Right atrium auricular region (tissue), 2 donors: ENCODE results near the gene USP48. TPM values are rescaled to one million over a fixed set of nuclear protein-coding genes. Genes with fewer than 3 reads are reported as not detected.
A peak's percentile ranks its signal among the peaks of the same experiment; 100 is the strongest.

Source experiments
- DNase-seq: peaks from one replicate; pipeline ENCODE4 v3.0.0-alpha.2; 2019; ENCODE audit warnings: low spot score
- H3K27ac ChIP-seq, 2 donors: fragments of 200-600 bp; sonication (generic); 1 replicate in 1 of 2; 2 replicates in 1 of 2; pipeline ENCODE4 v1.5.1; 2016 to 2019
- H3K27me3 ChIP-seq, 2 donors: fragments of 200-600 bp; sonication (generic); one replicate each; pipeline versions ENCODE4 v1.5.1 to v1.6.0; 2017 to 2019
- H3K36me3 ChIP-seq: fragments of 200-600 bp; sonication (generic); one replicate; pipeline ENCODE4 v1.5.1; 2016
- H3K4me1 ChIP-seq, 2 donors: fragments of 200-600 bp; sonication (generic); one replicate each; pipeline versions ENCODE4 v1.5.1 to v1.6.0; 2017 to 2019
- H3K4me3 ChIP-seq, 2 donors: fragments of 200-600 bp; sonication (generic); 1 replicate in 1 of 2; 2 replicates in 1 of 2; pipeline ENCODE4 v1.5.1; 2017 to 2019; ENCODE audit warnings: mild to moderate bottlenecking in 1 of 2, moderate library complexity in 1 of 2
- H3K9me3 ChIP-seq, 2 donors: fragments of 200-600 bp; sonication (generic); one replicate each; pipeline ENCODE4 v1.5.1; 2019
- CTCF ChIP-seq, 2 donors: fragments of 200-600 bp; sonication (generic); IDR thresholded peaks; one replicate each; pipeline ENCODE4 v1.5.1; 2019; ENCODE audit warnings: antibody characterized with exemption in 2 of 2
- total RNA-seq, 2 donors: library from RNA; depleted of rRNA; stranded (reverse); fragments of >200 nt; gene quantifications; one replicate each; pipeline ENCODE4 v1.1.0, GENCODE V29; 2016

The USP48 gene, protein sequence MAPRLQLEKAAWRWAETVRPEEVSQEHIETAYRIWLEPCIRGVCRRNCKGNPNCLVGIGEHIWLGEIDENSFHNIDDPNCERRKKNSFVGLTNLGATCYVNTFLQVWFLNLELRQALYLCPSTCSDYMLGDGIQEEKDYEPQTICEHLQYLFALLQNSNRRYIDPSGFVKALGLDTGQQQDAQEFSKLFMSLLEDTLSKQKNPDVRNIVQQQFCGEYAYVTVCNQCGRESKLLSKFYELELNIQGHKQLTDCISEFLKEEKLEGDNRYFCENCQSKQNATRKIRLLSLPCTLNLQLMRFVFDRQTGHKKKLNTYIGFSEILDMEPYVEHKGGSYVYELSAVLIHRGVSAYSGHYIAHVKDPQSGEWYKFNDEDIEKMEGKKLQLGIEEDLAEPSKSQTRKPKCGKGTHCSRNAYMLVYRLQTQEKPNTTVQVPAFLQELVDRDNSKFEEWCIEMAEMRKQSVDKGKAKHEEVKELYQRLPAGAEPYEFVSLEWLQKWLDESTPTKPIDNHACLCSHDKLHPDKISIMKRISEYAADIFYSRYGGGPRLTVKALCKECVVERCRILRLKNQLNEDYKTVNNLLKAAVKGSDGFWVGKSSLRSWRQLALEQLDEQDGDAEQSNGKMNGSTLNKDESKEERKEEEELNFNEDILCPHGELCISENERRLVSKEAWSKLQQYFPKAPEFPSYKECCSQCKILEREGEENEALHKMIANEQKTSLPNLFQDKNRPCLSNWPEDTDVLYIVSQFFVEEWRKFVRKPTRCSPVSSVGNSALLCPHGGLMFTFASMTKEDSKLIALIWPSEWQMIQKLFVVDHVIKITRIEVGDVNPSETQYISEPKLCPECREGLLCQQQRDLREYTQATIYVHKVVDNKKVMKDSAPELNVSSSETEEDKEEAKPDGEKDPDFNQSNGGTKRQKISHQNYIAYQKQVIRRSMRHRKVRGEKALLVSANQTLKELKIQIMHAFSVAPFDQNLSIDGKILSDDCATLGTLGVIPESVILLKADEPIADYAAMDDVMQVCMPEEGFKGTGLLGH
- total RNA-seq = 10 to 100 TPM; 24.1 to 31.0 TPM

DNA sequence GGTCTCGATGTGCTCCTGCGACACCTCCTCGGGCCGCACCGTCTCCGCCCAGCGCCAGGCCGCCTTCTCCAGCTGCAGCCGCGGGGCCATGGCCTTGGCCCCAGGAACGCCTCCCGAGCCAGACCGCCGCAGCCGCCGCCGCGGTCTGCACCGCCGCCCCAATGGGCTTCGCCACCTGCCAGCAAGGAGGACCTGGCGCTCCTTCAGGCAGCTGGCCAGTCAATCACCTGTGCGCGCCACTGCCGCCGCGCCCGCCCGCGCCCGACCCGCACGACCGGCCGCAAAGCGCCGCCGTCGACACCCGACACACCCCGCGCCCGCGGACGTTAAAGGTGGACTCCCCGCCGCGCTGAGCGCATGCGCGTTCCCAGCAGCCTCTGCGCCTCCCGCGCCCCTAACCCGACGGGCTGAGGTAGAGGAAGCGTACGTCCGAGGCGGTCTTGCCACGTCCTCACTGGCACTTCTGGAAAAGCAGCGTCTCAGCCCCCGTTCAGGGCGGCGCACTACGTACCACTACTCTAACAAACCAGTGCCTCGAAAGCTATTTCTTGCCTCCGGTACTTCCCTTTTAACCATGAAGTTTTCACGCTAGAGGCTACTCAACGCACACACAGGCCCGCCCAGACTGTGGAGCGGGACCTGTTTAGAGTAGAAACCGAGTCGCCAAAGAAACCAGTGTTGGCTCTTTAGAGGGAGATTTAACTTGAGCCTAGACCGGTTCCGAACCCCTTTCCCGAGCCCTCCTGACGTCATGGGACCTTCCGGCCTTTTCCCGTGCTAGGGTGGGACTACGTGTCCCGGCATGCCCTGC, at the start of gene USP48:
Gene USP48 (minus strand): TSS at position 282 of the 811 bp plus-strand sequence. CDS start 192 bp downstream, at position 90.
- Histone ChIP-seq H3K27me3 (no peaks in the 10 kb centered on the region), H3K27ac (peak within 1 kb of the TSS; percentile 99 to 100), H3K4me3 (peak within 1 kb of the TSS; percentile 77 to 91), H3K4me1 (peaks cover 0 to 23% of the 10 kb centered on the region in 2 donors), H3K9me3 (no peaks in the 10 kb centered on the region), H3K36me3 (no peaks in the 10 kb centered on the region)
- peak in 1 of 2 donors; percentile 0 for TF ChIP-seq CTCF (IDR thresholded peaks at IDR 0.05)
- DNase-seq = peak; percentile 96

DNA sequence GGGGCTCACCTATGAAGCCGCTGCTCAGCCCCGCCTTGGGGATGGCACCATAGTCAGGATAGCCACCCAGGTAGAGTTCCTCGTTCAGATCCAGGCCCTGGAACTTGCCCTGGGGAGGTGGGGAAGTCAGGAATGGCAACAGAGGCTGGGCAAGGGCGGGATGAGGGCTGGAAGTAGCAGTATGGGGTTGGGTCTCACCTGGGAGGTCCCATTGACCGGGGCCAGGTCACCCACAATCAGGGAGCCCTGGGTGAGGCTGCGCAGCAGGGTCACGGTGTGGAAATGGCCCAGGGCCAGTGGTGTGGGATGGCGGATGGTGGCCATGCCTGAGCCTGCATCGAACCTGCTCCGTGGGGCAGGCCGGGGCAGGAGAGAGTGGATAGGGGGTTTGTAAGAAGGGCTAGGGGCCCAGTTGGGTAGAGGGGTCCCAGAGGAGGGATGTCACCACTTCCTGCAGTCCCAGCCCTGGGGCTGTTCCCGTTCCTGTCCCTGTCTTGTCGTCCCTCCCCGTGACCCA, 48.6 kb upstream of the USP48 start:
- no peaks in the 10 kb centered on the region for H3K9me3 ChIP-seq
- peaks cover 100% of the 10 kb centered on the region for H3K36me3 ChIP-seq
- no peak overlapping the region for H3K4me3 ChIP-seq
- H3K27ac ChIP-seq = no peak overlapping the region
- no peak for TF ChIP-seq CTCF (IDR thresholded peaks at IDR 0.05)
- no peak for DNase-seq
- H3K4me1 ChIP-seq = no peaks in the 10 kb centered on the region
- H3K27me3 ChIP-seq = no peaks in the 10 kb centered on the region

DNA sequence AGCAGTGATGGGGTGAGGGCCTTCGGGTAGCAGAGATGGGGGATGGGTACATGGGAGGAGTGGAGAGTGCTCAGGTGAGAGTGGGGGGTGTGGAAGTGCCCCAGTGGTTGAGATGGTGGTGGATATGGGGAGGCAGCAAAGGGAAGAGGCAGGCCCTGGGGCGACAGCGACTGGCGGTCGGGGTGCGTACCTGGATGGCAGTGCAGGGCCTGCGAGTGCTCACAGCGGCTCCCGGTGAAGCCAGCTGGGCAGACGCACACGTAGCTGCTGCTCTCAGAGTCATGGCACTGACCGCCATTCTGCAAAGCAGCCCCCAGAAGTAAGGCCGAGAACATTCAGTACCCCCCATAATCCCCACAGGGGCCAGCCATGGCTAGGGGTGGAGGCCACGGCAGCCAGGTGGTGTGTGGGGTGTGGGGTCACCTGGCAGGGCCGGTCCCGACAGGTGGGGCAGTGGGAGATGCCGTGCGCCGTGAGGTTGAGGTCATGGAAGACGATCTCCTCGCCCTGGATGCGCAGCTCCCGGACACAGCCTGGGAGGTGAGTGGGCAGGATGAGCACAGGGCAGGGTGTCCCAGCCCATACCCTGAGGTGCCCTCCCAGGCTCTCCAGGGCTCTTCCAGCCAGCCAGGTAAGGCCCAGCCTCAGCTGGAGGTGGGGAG, 48.0 kb upstream of the USP48 start:
- Histone ChIP-seq H3K9me3 (no peaks in the 10 kb centered on the region), H3K36me3 (peaks cover 100% of the 10 kb centered on the region), H3K27me3 (no peaks in the 10 kb centered on the region), H3K27ac (no peak overlapping the region), H3K4me3 (no peak overlapping the region), H3K4me1 (no peaks in the 10 kb centered on the region)
- TF ChIP-seq CTCF (IDR thresholded peaks at IDR 0.05) = no peak
- no peak for DNase-seq

DNA sequence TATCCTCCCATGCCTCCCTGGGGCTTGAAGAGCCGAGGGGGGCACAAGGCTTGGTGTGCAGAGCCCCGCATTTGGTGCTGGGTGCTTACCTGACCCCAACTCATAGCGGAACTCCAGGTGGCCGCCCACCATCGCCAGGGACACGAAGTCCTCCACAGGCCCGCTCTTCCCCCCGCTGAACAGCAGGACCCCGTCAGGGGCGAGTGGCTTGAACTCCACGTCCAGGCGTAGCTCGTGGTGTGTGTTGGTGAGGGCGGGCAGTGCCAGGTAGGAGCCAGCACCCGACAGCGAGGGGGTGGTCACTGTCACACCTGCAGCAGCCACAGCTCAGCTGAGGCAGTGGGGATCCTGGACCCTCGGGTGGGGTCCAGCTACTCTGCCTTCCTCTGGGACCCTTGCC, 46.3 kb upstream of the USP48 start:
- H3K9me3 ChIP-seq = no peaks in the 10 kb centered on the region
- H3K4me1 ChIP-seq = no peaks in the 10 kb centered on the region
- no peak for TF ChIP-seq CTCF (IDR thresholded peaks at IDR 0.05)
- H3K27me3 ChIP-seq = no peaks in the 10 kb centered on the region
- DNase-seq = no peak
- no peak overlapping the region for H3K27ac ChIP-seq
- H3K36me3 ChIP-seq = peaks cover 100% of the 10 kb centered on the region
- H3K4me3 ChIP-seq = no peak overlapping the region
